Left lung (tissue), 10 donors: Measurements from ENCODE around the gene HCN4. TPM values are rescaled to one million over a fixed set of nuclear protein-coding genes. Genes with fewer than 3 reads are reported as not detected.

ENCODE experiments used
- ATAC-seq: fragments of 200-7000 bp; cut with Tn5 transposase; one replicate; pipeline ENCODE4 v1.9.1; 2020; ENCODE audit warnings: moderate library complexity
- DNase-seq, 4 donors: peaks; one replicate each; pipeline ENCODE4 v3.0.0-alpha.2; 2013 to 2020
- H3K27ac ChIP-seq, 2 donors: fragments of 200-600 bp; sonication (generic) in 1 of 2; one replicate each; pipeline versions ENCODE4 v1.5.0 to v1.8.0; 2020 to 2021
- H3K27me3 ChIP-seq, 2 donors: fragments of 200-600 bp; sonication (generic) in 1 of 2; one replicate each; pipeline versions ENCODE4 v1.5.0 to v1.8.0; 2020 to 2021
- H3K36me3 ChIP-seq, 2 donors: fragments of 200-600 bp; sonication (generic) in 1 of 2; one replicate each; pipeline versions ENCODE4 v1.5.0 to v1.8.0; 2020 to 2021
- H3K4me1 ChIP-seq, 2 donors: fragments of 200-600 bp; one replicate each; pipeline ENCODE4 v1.8.0; 2021
- H3K4me3 ChIP-seq, 2 donors: fragments of 200-600 bp; sonication (generic) in 1 of 2; one replicate each; pipeline versions ENCODE4 v1.5.0 to v1.8.0; 2020 to 2021; ENCODE audit warnings: mild to moderate bottlenecking in 1 of 2
- H3K9me3 ChIP-seq, 2 donors: fragments of 200-600 bp; sonication (generic) in 1 of 2; one replicate each; pipeline versions ENCODE4 v1.5.0 to v1.8.0; 2020 to 2021
- CTCF ChIP-seq, 2 donors: fragments of 200-600 bp; sonication (generic) in 1 of 2; IDR thresholded peaks; one replicate each; pipeline versions ENCODE4 v1.5.0 to v1.8.0; 2021; ENCODE audit warnings: antibody characterized with exemption in 2 of 2
- intact Hi-C, 2 donors: fragments of 100-400 bp; cut with DNase I; formaldehyde crosslinking; loops; one replicate each; pipeline versions ENCODE4 v1.11.2 to v1.14.2; 2022
- polyA plus RNA-seq, 6 donors: library from polyadenylated mRNA; unstranded; fragments of 120-200 nt; gene quantifications; one replicate each; pipeline ENCODE4 v1.2.1, GENCODE V29; 2013; ENCODE audit not compliant: insufficient read length in 6 of 6
- total RNA-seq, 2 donors: library from RNA; stranded (reverse); fragmentation: NEBNext Ultra II Directional; extraction: Animal tissue kit (Norgen Biotek cat#: 25700); gene quantifications; one replicate each; pipeline ENCODE4 v1.2.1, GENCODE V29; 2021
- donor health status: DM: no; HTN: yes; CAD: no.
- donor health status: DM: no; HTN: no; CAD: no.

Gene HCN4
- total and polyA plus RNA-seq, 8 donors, result 0.09 to 0.27 (median 0.18) TPM

- intact Hi-C loops, result no loop called here
- no peak overlapping the region for H3K27ac ChIP-seq
- DNase-seq (no peak), ATAC-seq (no peak)
- H3K36me3 ChIP-seq, result no peaks in the 10 kb centered on the region
- H3K4me3 ChIP-seq, result no peak overlapping the region
- no peaks in the 10 kb centered on the region for H3K4me1 ChIP-seq
- H3K27me3 ChIP-seq, result peaks cover 4 to 49% of the 10 kb centered on the region in 2 donors
- no peaks in the 10 kb centered on the region for H3K9me3 ChIP-seq
- no peak for TF ChIP-seq CTCF (IDR thresholded peaks at IDR 0.05)
Measured at GRCh38 chr15:73397461-73397860, 28.7 kb upstream of the HCN4 start.

GRCh38 chr15:73395671-73396070 lies 26.9 kb upstream of the HCN4 start:
- peaks cover 4 to 44% of the 10 kb centered on the region in 2 donors for H3K27me3 ChIP-seq
- H3K4me1 ChIP-seq, result no peaks in the 10 kb centered on the region
- intact Hi-C loops, result no loop called here
- H3K27ac ChIP-seq, result no peak overlapping the region
- H3K9me3 ChIP-seq, result no peaks in the 10 kb centered on the region
- H3K36me3 ChIP-seq, result no peaks in the 10 kb centered on the region
- H3K4me3 ChIP-seq, result no peak overlapping the region
- TF ChIP-seq CTCF (IDR thresholded peaks at IDR 0.05), result no peak
- ATAC-seq (no peak), DNase-seq (no peak)

GRCh38 chr15:73394782-73395181 lies 26.0 kb upstream of the HCN4 start:
- Histone ChIP-seq H3K9me3 (no peaks in the 10 kb centered on the region), H3K27ac (no peak overlapping the region), H3K4me1 (no peaks in the 10 kb centered on the region), H3K4me3 (no peak overlapping the region), H3K36me3 (no peaks in the 10 kb centered on the region), H3K27me3 (peaks cover 4 to 44% of the 10 kb centered on the region in 2 donors)
- DNase-seq (no peak), ATAC-seq (no peak)
- intact Hi-C loops, result no loop called here
- no peak for TF ChIP-seq CTCF (IDR thresholded peaks at IDR 0.05)

- Histone ChIP-seq H3K4me1 (no peaks in the 10 kb centered on the region), H3K4me3 (no peak overlapping the region), H3K27ac (no peak overlapping the region), H3K36me3 (no peaks in the 10 kb centered on the region), H3K9me3 (no peaks in the 10 kb centered on the region), H3K27me3 (peaks cover 4 to 34% of the 10 kb centered on the region in 2 donors)
- no peak for DNase-seq
- intact Hi-C loops, result no loop called here
- TF ChIP-seq CTCF (IDR thresholded peaks at IDR 0.05), result no peak
- ATAC-seq, result no peak
Measured at GRCh38 chr15:73393336-73393735, 24.6 kb upstream of the HCN4 start.

GRCh38 chr15:73392025-73392424 lies 23.3 kb upstream of the HCN4 start:
- no peak overlapping the region for H3K4me3 ChIP-seq
- no peak for TF ChIP-seq CTCF (IDR thresholded peaks at IDR 0.05)
- H3K27me3 ChIP-seq, result peaks cover 4 to 43% of the 10 kb centered on the region in 2 donors
- ATAC-seq, result no peak
- no peaks in the 10 kb centered on the region for H3K36me3 ChIP-seq
- intact Hi-C loops, result no loop called here
- DNase-seq, result no peak
- H3K4me1 ChIP-seq, result no peaks in the 10 kb centered on the region
- H3K27ac ChIP-seq, result no peak overlapping the region
- no peaks in the 10 kb centered on the region for H3K9me3 ChIP-seq
